H1 (cell line): ENCODE data around the gene SOX13. TPM values are rescaled to one million over a fixed set of nuclear protein-coding genes. Genes with fewer than 3 reads are reported as not detected.

Experiments used
- CHD7 ChIP-seq: fragments of 300-600 bp; sonication (generic); IDR thresholded peaks from 2 replicates; pipeline ENCODE4 v1.7.1; 2012; ENCODE audit warnings: low read length, moderate library complexity, mild to moderate bottlenecking, inconsistent platforms; ENCODE audit not compliant: insufficient replicate concordance
- E2F6 ChIP-seq: IDR thresholded peaks from 2 replicates; pipeline ENCODE4 v1.6.1; 2012; ENCODE audit warnings: inconsistent platforms
- EP300 ChIP-seq, 2 experiments: IDR thresholded peaks; 1 replicate in 1 of 2; 2 replicates in 1 of 2; pipeline ENCODE4 v1.6.1; 2011 to 2012; ENCODE audit warnings: low read depth in 2 of 2, low read length in 2 of 2, mild to moderate bottlenecking in 2 of 2, borderline replicate concordance in 1 of 2, inconsistent platforms in 1 of 2, moderate library complexity in 1 of 2
- RFX5 ChIP-seq: IDR thresholded peaks from 2 replicates; pipeline ENCODE4 v1.6.1; 2011; ENCODE audit warnings: low read depth, low read length, improper control_type of control experiment, borderline replicate concordance
- SP1 ChIP-seq: IDR thresholded peaks from 2 replicates; pipeline ENCODE4 v1.6.1; 2011; ENCODE audit warnings: low read depth, low read length
- SP2 ChIP-seq: IDR thresholded peaks from 2 replicates; pipeline ENCODE4 v1.6.1; 2012; ENCODE audit warnings: mild to moderate bottlenecking, low read length, inconsistent platforms
- TAF1 ChIP-seq: IDR thresholded peaks from 2 replicates; pipeline ENCODE4 v1.6.1; 2011; ENCODE audit warnings: mild to moderate bottlenecking, low read depth, low read length
- TCF12 ChIP-seq: IDR thresholded peaks from 2 replicates; pipeline ENCODE4 v1.6.1; 2011; ENCODE audit warnings: low read depth, mild to moderate bottlenecking, low read length
- polyA plus RNA-seq, 7 experiments: library from polyadenylated mRNA; depleted of rRNA in 3 of 7; stranded (reverse) in 5 of 7; unstranded in 2 of 7; fragments of >200 nt in 5 of 7; fragments of 200-250 nt in 2 of 7; gene quantifications; 1 replicate in 5 of 7; 2 replicates in 1 of 7; 4 replicates in 1 of 7; pipeline versions ENCODE4 v1.2.1 to v1.2.3, GENCODE V29; 2011 to 2013; ENCODE audit warnings: missing spikeins in 2 of 7, mixed read lengths in 2 of 7
- total RNA-seq: library from RNA; stranded (reverse); fragmentation: NEBNext Ultra II Directional; extraction: Animal tissue kit (Norgen Biotek cat#: 25700); gene quantifications from 2 replicates; pipeline ENCODE4 v1.2.1, GENCODE V29; 2021

The SOX13 gene
- total and polyA plus RNA-seq, 2 of the 8 experiments (the other 6 are each of a cell fraction or from before 2014, with no cell fraction given): 113 to 173 TPM

- TF ChIP-seq CHD7: no peak
- peak; percentile 39 to 89; a peak in 2 of 3 replicates for TF ChIP-seq EP300 (IDR thresholded peaks at IDR 0.05; ENCODE audit: borderline replicate concordance in 1 of 2, low read depth in 2 of 2, low read length in 2 of 2)
- TF ChIP-seq SP2: no peak
- TF ChIP-seq TCF12: peak; percentile 96
- 0 out of 2 replicates have a peak, but pooled peaks have one; percentile 49 for TF ChIP-seq TAF1
- TF ChIP-seq RFX5: no peak
- no peak for TF ChIP-seq E2F6
- TF ChIP-seq SP1: 0 out of 2 replicates have a peak, but pooled peaks have one; percentile 34
These were observed 11.4 kb downstream of the SOX13 start (continued) for GRCh38 chr1:204084247-204084772.
